GM23338 (cell line): ENCODE data around the gene SIRPB2. TPM values are rescaled to one million over a fixed set of nuclear protein-coding genes. Genes with fewer than 3 reads are reported as not detected.

Experiments
- ATAC-seq: fragments of 200-7000 bp; cut with Tn5 transposase; 3 replicates; pipeline ENCODE4 v1.9.1; 2020
- DNase-seq: peaks from one replicate; pipeline ENCODE4 v3.0.0-alpha.2; 2015; ENCODE audit warnings: low spot score
- H2AFZ ChIP-seq: fragments of 200-600 bp; sonication (generic); 2 replicates; pipeline ENCODE4 v1.8.0; 2016; ENCODE audit warnings: antibody characterized with exemption, mild to moderate bottlenecking, moderate library complexity
- H3F3A ChIP-seq: fragments of 200-600 bp; sonication (generic); replicated peaks from 2 replicates; pipeline ENCODE4 v1.8.0; 2017; ENCODE audit warnings: antibody characterized with exemption, mixed run types, low read depth
- H3K27ac ChIP-seq: fragments of 200-600 bp; sonication (generic); 2 replicates; pipeline ENCODE4 v1.6.1; 2016; ENCODE audit warnings: low read depth
- H3K27me3 ChIP-seq: fragments of 200-600 bp; sonication (generic); 2 replicates; pipeline ENCODE4 v1.8.0; 2016; ENCODE audit warnings: mild to moderate bottlenecking, mixed run types, moderate library complexity; ENCODE audit not compliant: insufficient read depth
- H3K36me3 ChIP-seq: fragments of 200-600 bp; sonication (generic); 2 replicates; pipeline ENCODE4 v1.8.0; 2016; ENCODE audit warnings: mild to moderate bottlenecking; ENCODE audit not compliant: insufficient read depth
- H3K4me1 ChIP-seq: fragments of 200-600 bp; sonication (generic); 2 replicates; pipeline ENCODE4 v1.8.0; 2016; ENCODE audit warnings: mild to moderate bottlenecking, moderate library complexity; ENCODE audit not compliant: insufficient read depth
- H3K4me2 ChIP-seq: fragments of 200-600 bp; sonication (generic); 2 replicates; pipeline ENCODE4 v1.7.1; 2017; ENCODE audit warnings: mixed run types
- H3K4me3 ChIP-seq: fragments of 200-600 bp; sonication (generic); 2 replicates; pipeline ENCODE4 v1.6.1; 2016; ENCODE audit warnings: mixed run types
- H3K79me2 ChIP-seq: fragments of 200-600 bp; sonication (generic); replicated peaks from 2 replicates; pipeline ENCODE4 v1.8.0; 2017; ENCODE audit warnings: mild to moderate bottlenecking; ENCODE audit not compliant: insufficient read depth
- H3K9me2 ChIP-seq: fragments of 200-600 bp; sonication (generic); 2 replicates; pipeline ENCODE4 v1.8.0; 2017; ENCODE audit not compliant: insufficient read depth
- H4K20me1 ChIP-seq: fragments of 200-600 bp; sonication (generic); replicated peaks from 2 replicates; pipeline ENCODE4 v1.8.0; 2017; ENCODE audit warnings: mild to moderate bottlenecking; ENCODE audit not compliant: insufficient read depth
- H3K27ac Mint-ChIP-seq: 2 replicates; pipeline ENCODE4 v1.8.0; 2020; ENCODE audit warnings: inconsistent platforms, mild to moderate bottlenecking, moderate library complexity, mixed read lengths
- H3K27me3 Mint-ChIP-seq: 3 replicates; pipeline ENCODE4 v1.8.0; 2022; ENCODE audit warnings: low read depth, mild to moderate bottlenecking, moderate library complexity, mixed read lengths, inconsistent platforms; ENCODE audit not compliant: insufficient read depth, poor library complexity
- H3K36me3 Mint-ChIP-seq: 3 replicates; pipeline ENCODE4 v1.8.0; 2021; ENCODE audit warnings: low read depth, mild to moderate bottlenecking, inconsistent platforms, moderate library complexity, mixed read lengths
- H3K4me1 Mint-ChIP-seq: 3 replicates; pipeline ENCODE4 v1.8.0; 2020; ENCODE audit warnings: mild to moderate bottlenecking, inconsistent platforms, mixed read lengths
- H3K4me3 Mint-ChIP-seq: 3 replicates; pipeline ENCODE4 v1.8.0; 2021; ENCODE audit warnings: moderate library complexity, mild to moderate bottlenecking, inconsistent platforms, mixed read lengths
- H3K9me3 Mint-ChIP-seq: 3 replicates; pipeline ENCODE4 v1.8.0; 2020; ENCODE audit warnings: moderate library complexity, mild to moderate bottlenecking, inconsistent platforms, mixed read lengths
- CREB1 ChIP-seq: fragments of 250-450 bp; sonication (Bioruptor Pico); IDR thresholded peaks from 2 replicates; pipeline ENCODE4 v1.5.0; 2020; ENCODE audit warnings: low read depth, mild to moderate bottlenecking, moderate library complexity
- CTCF ChIP-seq, 2 experiments: fragments of 200-600 bp in 1 of 2; sonication (generic) in 1 of 2; conservative IDR thresholded peaks; 2 replicates each; pipeline versions ENCODE4 v1.5.1 to v1.6.1; 2016 to 2017; ENCODE audit warnings: antibody characterized with exemption in 2 of 2, low read depth in 2 of 2, mild to moderate bottlenecking in 2 of 2, moderate library complexity in 1 of 2
- ETS1 ChIP-seq: IDR thresholded peaks from 2 replicates; pipeline ENCODE4 v1.6.1; 2016; ENCODE audit warnings: antibody characterized with exemption
- EZH2 ChIP-seq: fragments of 200-600 bp; sonication (generic); IDR thresholded peaks from one replicate; pipeline ENCODE4 v1.8.0; 2017; ENCODE audit warnings: antibody characterized with exemption, mild to moderate bottlenecking, low read depth; ENCODE audit not compliant: unreplicated experiment
- EZH2phosphoT487 ChIP-seq: fragments of 200-600 bp; sonication (generic); IDR thresholded peaks from one replicate; pipeline ENCODE4 v1.8.1; 2018; ENCODE audit warnings: antibody characterized with exemption; ENCODE audit not compliant: unreplicated experiment
- JUNB ChIP-seq: IDR thresholded peaks from one replicate; pipeline ENCODE4 v1.6.1; 2016; ENCODE audit warnings: antibody characterized with exemption; ENCODE audit not compliant: unreplicated experiment
- NANOG ChIP-seq: IDR thresholded peaks from 2 replicates; pipeline ENCODE4 v1.6.1; 2016; ENCODE audit warnings: antibody characterized with exemption, borderline replicate concordance
- POLR2AphosphoS5 ChIP-seq: IDR thresholded peaks from 2 replicates; pipeline ENCODE4 v1.6.1; 2016; ENCODE audit warnings: antibody characterized with exemption, low read depth
- REST ChIP-seq: IDR thresholded peaks from one replicate; pipeline ENCODE4 v1.6.1; 2018; ENCODE audit warnings: antibody characterized with exemption; ENCODE audit not compliant: unreplicated experiment
- STAT1 ChIP-seq: IDR thresholded peaks from one replicate; pipeline ENCODE4 v1.6.1; 2016; ENCODE audit warnings: antibody characterized with exemption; ENCODE audit not compliant: unreplicated experiment
- ZNF114 ChIP-seq: fragments of 250-450 bp; sonication (Bioruptor Pico); IDR thresholded peaks from 2 replicates; pipeline ENCODE4 v1.5.0; 2020; ENCODE audit warnings: mild to moderate bottlenecking, moderate library complexity
- ZNF331 ChIP-seq: fragments of 250-450 bp; sonication (Bioruptor Pico); IDR thresholded peaks from 2 replicates; pipeline ENCODE4 v1.5.0; 2020; ENCODE audit warnings: low read depth, mild to moderate bottlenecking, moderate library complexity
- polyA plus RNA-seq: library from polyadenylated mRNA; unstranded; fragments of >200 nt; fragmentation: Nextera tagmentation; extraction: Ambion mirVana; gene quantifications from 2 replicates; pipeline ENCODE4 v1.2.1, GENCODE V29; 2016
- total RNA-seq: library from RNA; depleted of rRNA; stranded (reverse); fragments of >200 nt; shearing (Covaris generic); gene quantifications from 2 replicates; pipeline ENCODE4 v1.2.3, GENCODE V29; 2014
- TF ChIP-seq, protein P1 (sequence below): fragments of 250-450 bp; sonication (Bioruptor Pico); IDR thresholded peaks from 2 replicates; pipeline ENCODE4 v1.5.0; 2020; ENCODE audit warnings: mild to moderate bottlenecking, moderate library complexity

SIRPB2 gene
- total and polyA plus RNA-seq, 2 experiments from 2014 or later = 0.29 TPM; not detected in 1

GRCh38 chr20:1434571-1435336 lies 56.5 kb downstream of the SIRPB2 start:
- Mint-ChIP-seq H3K9me3 (peaks cover 33% of the 10 kb centered on the region), H3K27ac (no peak overlapping the region), H3K4me1 (peaks cover 26% of the 10 kb centered on the region), H3K36me3 (peaks cover 36% of the 10 kb centered on the region), H3K27me3 (peaks cover 5% of the 10 kb centered on the region), H3K4me3 (no peak overlapping the region)
- H3K4me3 ChIP-seq = no peak overlapping the region
- no peaks in the 10 kb centered on the region for H3K27me3 ChIP-seq
- no peak overlapping the region for H3K27ac ChIP-seq
- peaks cover 20% of the 10 kb centered on the region for H3K4me1 ChIP-seq
- ATAC-seq = no peak
- H3F3A ChIP-seq = no peaks in the 10 kb centered on the region
- DNase-seq = peak; percentile 54
- no peak overlapping the region for H2AFZ ChIP-seq
- no peak for TF ChIP-seq NANOG
- TF ChIP-seq CTCF (conservative IDR thresholded peaks at IDR 0.05; ENCODE audit: low read depth in 2 of 2) = no peak
- TF ChIP-seq ZNF114 = no peak
- no peak for TF ChIP-seq ETS1
- TF ChIP-seq EZH2phosphoT487 = no peak
- no peak for TF ChIP-seq STAT1
- TF ChIP-seq POLR2AphosphoS5 = no peak
- TF ChIP-seq JUNB = no peak
- no peak for TF ChIP-seq ZNF331
- no peak for TF ChIP-seq CREB1 (CRISPR knock-in tag)
- TF ChIP-seq EZH2 = no peak
- TF ChIP-seq, protein P1, sequence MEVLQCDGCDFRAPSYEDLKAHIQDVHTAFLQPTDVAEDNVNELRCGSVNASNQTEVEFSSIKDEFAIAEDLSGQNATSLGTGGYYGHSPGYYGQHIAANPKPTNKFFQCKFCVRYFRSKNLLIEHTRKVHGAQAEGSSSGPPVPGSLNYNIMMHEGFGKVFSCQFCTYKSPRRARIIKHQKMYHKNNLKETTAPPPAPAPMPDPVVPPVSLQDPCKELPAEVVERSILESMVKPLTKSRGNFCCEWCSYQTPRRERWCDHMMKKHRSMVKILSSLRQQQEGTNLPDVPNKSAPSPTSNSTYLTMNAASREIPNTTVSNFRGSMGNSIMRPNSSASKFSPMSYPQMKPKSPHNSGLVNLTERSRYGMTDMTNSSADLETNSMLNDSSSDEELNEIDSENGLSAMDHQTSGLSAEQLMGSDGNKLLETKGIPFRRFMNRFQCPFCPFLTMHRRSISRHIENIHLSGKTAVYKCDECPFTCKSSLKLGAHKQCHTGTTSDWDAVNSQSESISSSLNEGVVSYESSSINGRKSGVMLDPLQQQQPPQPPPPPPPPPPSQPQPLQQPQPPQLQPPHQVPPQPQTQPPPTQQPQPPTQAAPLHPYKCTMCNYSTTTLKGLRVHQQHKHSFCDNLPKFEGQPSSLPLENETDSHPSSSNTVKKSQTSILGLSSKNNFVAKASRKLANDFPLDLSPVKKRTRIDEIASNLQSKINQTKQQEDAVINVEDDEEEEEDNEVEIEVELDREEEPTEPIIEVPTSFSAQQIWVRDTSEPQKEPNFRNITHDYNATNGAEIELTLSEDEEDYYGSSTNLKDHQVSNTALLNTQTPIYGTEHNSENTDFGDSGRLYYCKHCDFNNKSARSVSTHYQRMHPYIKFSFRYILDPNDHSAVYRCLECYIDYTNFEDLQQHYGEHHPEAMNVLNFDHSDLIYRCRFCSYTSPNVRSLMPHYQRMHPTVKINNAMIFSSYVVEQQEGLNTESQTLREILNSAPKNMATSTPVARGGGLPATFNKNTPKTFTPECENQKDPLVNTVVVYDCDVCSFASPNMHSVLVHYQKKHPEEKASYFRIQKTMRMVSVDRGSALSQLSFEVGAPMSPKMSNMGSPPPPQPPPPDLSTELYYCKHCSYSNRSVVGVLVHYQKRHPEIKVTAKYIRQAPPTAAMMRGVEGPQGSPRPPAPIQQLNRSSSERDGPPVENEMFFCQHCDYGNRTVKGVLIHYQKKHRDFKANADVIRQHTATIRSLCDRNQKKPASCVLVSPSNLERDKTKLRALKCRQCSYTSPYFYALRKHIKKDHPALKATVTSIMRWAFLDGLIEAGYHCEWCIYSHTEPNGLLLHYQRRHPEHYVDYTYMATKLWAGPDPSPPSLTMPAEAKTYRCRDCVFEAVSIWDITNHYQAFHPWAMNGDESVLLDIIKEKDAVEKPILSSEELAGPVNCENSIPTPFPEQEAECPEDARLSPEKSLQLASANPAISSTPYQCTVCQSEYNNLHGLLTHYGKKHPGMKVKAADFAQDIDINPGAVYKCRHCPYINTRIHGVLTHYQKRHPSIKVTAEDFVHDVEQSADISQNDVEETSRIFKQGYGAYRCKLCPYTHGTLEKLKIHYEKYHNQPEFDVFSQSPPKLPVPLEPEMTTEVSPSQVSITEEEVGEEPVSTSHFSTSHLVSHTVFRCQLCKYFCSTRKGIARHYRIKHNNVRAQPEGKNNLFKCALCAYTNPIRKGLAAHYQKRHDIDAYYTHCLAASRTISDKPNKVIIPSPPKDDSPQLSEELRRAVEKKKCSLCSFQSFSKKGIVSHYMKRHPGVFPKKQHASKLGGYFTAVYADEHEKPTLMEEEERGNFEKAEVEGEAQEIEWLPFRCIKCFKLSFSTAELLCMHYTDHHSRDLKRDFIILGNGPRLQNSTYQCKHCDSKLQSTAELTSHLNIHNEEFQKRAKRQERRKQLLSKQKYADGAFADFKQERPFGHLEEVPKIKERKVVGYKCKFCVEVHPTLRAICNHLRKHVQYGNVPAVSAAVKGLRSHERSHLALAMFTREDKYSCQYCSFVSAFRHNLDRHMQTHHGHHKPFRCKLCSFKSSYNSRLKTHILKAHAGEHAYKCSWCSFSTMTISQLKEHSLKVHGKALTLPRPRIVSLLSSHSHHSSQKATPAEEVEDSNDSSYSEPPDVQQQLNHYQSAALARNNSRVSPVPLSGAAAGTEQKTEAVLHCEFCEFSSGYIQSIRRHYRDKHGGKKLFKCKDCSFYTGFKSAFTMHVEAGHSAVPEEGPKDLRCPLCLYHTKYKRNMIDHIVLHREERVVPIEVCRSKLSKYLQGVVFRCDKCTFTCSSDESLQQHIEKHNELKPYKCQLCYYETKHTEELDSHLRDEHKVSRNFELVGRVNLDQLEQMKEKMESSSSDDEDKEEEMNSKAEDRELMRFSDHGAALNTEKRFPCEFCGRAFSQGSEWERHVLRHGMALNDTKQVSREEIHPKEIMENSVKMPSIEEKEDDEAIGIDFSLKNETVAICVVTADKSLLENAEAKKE (CRISPR knock-in tag) = no peak
- no peak for TF ChIP-seq REST
- H3K4me2 ChIP-seq = no peak overlapping the region
- no peaks in the 10 kb centered on the region for H4K20me1 ChIP-seq
- H3K36me3 ChIP-seq = no peaks in the 10 kb centered on the region; the same call in 1 of the 2 replicates
- no peaks in the 10 kb centered on the region for H3K9me2 ChIP-seq
- H3K79me2 ChIP-seq = no peaks in the 10 kb centered on the region
